PC-9 (cell line): ENCODE measurements around the gene GRAP2.

Source experiments
- CTCF ChIP-seq: fragments of 200-600 bp; sonication (generic); conservative IDR thresholded peaks from 2 replicates; pipeline ENCODE4 v1.6.1; 2017; ENCODE audit warnings: mixed run types, antibody characterized with exemption, mild to moderate bottlenecking, moderate library complexity
- EZH2 ChIP-seq: fragments of 200-600 bp; sonication (generic); IDR thresholded peaks from 2 replicates; pipeline ENCODE4 v1.8.0; 2017; ENCODE audit warnings: antibody characterized with exemption, low read depth

- no peak for TF ChIP-seq CTCF
- no peak for TF ChIP-seq EZH2
These were observed 78.6 kb downstream of the GRAP2 start for GRCh38 chr22:39979458-39979857.
